Hematopoietic multipotent progenitor cell treated with erythropoietin and hydrocortisone succinate and interleukin-3 and kit ligand, for 4 days (in vitro differentiated cells): ENCODE results near the gene GNAZ.

Experiments used
- DNase-seq: peaks from one replicate; pipeline ENCODE4 v3.0.0-alpha.2; 2015

Gene GNAZ

GRCh38 chr22:23065495-23066122, 4.7 kb upstream of the GNAZ start:
- DNase-seq = no peak

- no peak for DNase-seq
Measured at GRCh38 chr22:23066200-23067022, 3.9 kb upstream of the GNAZ start.

GRCh38 chr22:23067023-23067650, 3.2 kb upstream of the GNAZ start:
- no peak for DNase-seq

GRCh38 chr22:23067691-23068090, 2.6 kb upstream of the GNAZ start:
- no peak for DNase-seq

- no peak for DNase-seq
Measured at GRCh38 chr22:23068096-23068831, 2.1 kb upstream of the GNAZ start.

- DNase-seq = no peak
Measured at GRCh38 chr22:23068832-23069385, 1.4 kb upstream of the GNAZ start.

GRCh38 chr22:23069502-23070357, 589 bp upstream of the GNAZ start:
- DNase-seq = peak; percentile 94

- no peak for DNase-seq
Measured at GRCh38 chr22:23071230-23072076, 1.1 kb downstream of the GNAZ start.

- DNase-seq = no peak
Measured at GRCh38 chr22:23072077-23072910, 2.0 kb downstream of the GNAZ start.

GRCh38 chr22:23072911-23073491, 2.7 kb downstream of the GNAZ start:
- DNase-seq = no peak

- no peak for DNase-seq
Measured at GRCh38 chr22:23073526-23074229, 3.4 kb downstream of the GNAZ start.

GRCh38 chr22:23074451-23074850, 4.1 kb downstream of the GNAZ start:
- DNase-seq = no peak

- no peak for DNase-seq
Measured at GRCh38 chr22:23075050-23075449, 4.7 kb downstream of the GNAZ start.

GRCh38 chr22:23075525-23076216, 5.4 kb downstream of the GNAZ start:
- no peak for DNase-seq

GRCh38 chr22:23076896-23077572, 6.7 kb downstream of the GNAZ start:
- no peak for DNase-seq

- no peak for DNase-seq
Measured at GRCh38 chr22:23077627-23078461, 7.5 kb downstream of the GNAZ start.

GRCh38 chr22:23078462-23078787, 8.1 kb downstream of the GNAZ start:
- DNase-seq = no peak
